Left lobe of liver (tissue), 2 donors: ENCODE results near the gene SYTL1. TPM values are rescaled to one million over a fixed set of nuclear protein-coding genes. Genes with fewer than 3 reads are reported as not detected.

Source experiments
- ATAC-seq: fragments of 200-7000 bp; cut with Tn5 transposase; one replicate; pipeline ENCODE4 v1.9.1; 2020; ENCODE audit warnings: mild to moderate bottlenecking, moderate library complexity
- DNase-seq: peaks from one replicate; pipeline ENCODE4 v3.0.0-alpha.2; 2020; ENCODE audit warnings: low spot score
- total RNA-seq: library from RNA; stranded (reverse); gene quantifications from one replicate; pipeline ENCODE4 v1.2.1, GENCODE V29; 2021
- donor health status: DM: no; HTN: no; CAD: no; lungs with moderate emphysema.
- donor health status: DM: no; HTN: yes; CAD: no.

The SYTL1 gene
- total RNA-seq, 1 donor from 2014 or later, result 0.81 TPM

DNA sequence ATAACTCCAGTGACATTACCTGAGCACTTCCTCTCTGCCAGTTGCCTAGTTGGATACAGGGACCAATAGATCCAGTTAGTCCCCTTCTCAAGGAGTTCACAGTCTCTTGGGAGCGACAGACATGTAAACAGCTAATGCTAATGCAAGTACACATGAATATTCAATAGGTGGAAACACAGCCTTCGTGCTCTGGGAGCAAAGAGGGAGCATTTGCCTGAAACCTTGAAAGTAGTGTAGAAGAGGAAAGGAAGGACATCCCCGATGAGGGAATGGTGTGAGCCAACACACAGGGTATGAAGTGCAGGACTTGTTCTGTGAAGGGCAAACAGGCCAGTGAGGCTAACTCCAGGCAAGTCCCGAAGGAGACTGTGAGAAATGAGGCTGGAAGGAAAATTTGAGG, 23.7 kb upstream of the SYTL1 start:
- no peak for ATAC-seq
- DNase-seq, result no peak

DNA sequence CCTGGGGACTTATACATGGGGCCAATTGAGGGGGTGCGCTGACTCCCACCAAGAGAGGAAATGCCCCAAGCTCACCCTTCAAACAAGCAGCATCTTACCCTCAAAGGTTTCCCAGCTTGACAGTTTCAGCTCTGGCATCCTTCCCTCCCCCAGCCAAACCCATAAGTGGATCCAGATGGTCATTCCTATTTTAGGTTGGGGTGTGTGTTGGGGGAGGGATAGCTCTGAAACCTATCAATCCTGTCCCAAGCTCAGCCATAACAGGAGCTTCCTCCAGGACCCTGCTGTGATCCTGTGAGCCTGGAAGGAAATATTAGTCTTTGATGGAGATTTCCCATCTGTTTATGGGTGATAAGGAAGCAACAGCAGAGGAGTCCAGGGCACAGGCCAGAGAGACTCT, 23.2 kb upstream of the SYTL1 start:
- no peak for ATAC-seq
- DNase-seq, result no peak

DNA sequence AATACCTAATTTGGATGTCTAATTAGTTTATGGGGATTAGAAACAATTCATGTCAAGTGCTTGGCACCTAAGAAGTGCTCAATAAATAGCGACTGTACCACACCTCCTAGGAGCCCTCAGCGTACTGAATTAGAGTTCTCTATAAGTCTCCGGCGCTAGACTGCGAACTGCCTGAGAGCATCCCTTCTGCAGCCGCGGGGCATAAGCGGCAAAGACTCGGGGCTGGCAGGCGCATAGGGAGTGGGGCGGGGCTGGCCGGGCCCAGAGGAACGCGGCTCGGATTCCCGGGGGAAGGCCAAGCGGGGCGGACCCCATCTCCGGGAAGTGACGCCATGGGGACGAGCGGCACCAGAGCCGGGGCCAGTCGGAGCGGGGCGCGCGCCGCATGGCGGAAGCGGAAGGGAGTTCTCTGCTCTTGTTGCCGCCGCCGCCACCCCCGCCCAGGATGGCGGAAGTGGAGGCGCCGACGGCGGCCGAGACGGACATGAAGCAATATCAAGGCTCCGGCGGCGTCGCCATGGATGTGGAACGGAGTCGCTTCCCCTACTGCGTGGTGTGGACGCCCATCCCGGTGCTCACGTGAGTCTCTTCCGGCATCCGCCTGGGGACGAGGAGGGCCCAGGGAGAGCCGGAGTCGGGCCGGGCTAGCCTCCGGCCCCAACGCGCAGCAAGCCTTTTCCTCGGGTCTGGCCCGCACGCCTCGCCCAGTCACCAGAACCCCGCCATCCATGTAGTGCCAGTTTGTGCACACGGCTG, 19.8 kb upstream of the SYTL1 start, which contains the start of gene TMEM222:
Gene TMEM222 (plus strand): TSS at position 351 of the 756 bp plus-strand sequence. CDS start 35 bp downstream, at position 386.
- DNase-seq, result peak; percentile 98
- ATAC-seq, result peak; percentile 99

DNA sequence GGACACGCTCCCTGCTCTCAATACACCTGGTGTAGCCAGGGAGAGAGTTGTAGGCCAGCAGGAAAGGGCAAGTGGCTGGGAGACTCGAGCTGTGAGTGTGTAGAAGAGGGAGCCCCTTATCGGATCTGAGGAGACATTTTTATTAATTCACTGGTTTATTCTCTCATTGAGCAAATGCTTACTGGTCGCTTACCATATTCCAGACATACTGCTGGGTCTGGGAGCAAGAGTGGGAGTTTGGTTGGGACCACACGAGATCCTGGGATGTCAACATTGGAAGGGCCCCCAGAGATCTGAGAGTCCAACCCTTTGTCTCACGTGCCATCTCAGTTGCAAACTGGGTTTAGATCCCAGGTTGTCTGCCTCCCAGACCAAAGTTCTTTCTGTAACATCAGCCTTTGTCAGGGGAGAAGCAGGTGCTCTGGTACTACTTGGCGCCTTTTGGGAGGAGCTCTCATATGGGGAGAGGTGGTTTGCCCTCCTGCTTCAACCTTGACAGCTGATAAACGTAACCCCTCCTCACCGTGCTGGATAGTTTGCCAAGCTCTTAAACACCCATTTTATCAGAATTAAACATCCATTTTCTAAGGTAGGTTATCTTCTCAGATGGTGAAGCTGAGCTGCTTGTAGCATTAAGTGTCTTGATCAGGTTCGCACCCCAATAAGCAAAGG, 19.1 kb upstream of the SYTL1 start:
- DNase-seq (no peak), ATAC-seq (no peak)

DNA sequence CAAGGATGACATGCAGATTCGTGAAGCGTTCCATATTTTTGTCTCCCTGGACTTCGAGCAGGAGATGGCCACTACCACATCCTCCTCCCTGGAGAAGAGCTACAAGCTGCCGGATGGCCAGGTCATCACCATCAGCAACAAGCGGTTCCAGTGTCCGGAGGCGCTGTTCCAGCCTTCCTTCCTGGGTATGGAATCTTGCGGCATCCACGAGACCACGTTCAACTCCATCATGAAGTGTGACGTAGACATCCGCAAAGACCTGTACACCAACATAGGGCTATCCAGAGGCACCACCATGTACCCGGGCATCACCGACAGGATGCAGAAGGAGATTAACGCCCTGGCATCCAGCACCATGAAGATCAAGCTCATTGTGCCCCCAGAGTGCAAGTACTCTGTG, 16.5 kb upstream of the SYTL1 start:
- DNase-seq (no peak), ATAC-seq (no peak)

DNA sequence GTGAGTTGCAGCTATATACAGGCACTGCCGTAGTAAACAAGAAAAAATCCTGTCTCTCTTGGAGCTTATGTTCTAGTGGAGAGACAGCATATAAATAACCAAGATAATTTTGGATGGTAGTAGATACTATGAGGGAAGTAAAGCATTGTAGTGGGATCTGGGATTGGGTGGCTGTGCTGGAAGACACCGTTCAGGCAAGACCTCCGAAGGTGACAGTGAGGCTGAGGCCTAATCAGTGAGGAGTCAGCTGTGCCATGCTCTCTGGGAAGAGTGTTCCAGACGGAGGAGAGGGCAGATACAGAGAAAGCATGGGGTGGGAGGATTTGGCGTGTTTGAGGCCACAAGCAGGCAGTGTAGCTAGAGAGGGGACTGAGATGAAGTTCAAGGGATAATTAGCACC, 13.9 kb upstream of the SYTL1 start:
- DNase-seq (no peak), ATAC-seq (no peak)

DNA sequence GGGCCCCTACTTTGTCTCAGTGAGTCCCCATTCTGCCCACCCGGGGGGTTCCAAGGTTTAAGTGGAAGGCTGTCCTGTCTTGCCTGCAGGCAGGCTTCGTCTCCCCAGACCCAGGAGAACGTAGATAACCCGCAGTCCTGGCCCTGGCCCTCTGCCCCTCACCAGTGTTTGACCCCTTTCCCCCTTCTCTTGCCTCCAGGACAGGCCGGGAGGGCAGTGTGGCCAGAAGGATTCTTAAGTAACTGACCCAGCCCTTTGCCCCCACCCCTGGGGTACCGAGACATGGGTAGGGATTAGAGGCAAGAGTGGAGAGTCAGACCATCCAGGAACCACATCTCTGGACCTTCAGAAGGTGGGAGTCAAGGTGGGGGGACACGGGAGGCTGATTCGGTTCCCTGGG, 11.0 kb upstream of the SYTL1 start:
- no peak for DNase-seq
- no peak for ATAC-seq

DNA sequence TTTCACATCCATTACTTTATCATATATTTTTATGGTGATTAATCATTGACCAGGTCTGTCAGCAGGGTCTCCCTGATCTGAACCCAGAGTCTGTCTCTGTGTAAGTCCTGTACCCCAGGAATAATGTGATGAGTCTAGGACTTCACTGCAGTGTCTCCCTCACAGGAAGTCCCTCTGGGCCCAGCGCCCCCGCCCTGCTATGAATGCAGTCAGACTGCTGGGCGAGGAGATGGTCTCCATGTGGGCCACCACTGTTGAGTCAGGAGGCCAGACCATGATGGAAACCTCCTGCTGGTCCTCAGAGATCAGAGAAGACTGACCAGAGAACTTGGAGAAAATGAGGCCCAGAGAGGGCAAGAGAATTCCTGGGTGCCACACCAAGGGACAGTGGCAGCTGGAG, 10.4 kb upstream of the SYTL1 start:
- DNase-seq (no peak), ATAC-seq (no peak)

DNA sequence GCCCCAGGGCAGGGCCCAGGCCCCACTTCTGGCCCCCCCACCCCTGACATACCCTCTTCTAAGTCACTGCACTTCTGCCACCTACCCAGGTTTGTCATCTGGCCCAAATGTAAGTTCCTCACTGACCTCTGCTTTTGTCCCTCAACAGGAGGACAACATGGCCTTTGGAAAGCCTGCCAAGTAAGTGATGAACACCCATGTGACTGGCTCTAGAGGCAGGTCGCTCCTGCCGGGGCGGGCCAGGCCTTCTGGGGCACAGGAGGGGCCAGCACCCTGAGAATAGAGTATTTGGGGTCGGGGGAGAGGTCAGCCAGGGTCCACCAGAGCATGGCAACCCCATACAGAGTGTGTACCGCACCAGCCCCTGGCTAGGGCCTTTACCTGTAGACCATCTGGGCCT, 9.9 kb upstream of the SYTL1 start:
- ATAC-seq (peak; percentile 29), DNase-seq (no peak)

DNA sequence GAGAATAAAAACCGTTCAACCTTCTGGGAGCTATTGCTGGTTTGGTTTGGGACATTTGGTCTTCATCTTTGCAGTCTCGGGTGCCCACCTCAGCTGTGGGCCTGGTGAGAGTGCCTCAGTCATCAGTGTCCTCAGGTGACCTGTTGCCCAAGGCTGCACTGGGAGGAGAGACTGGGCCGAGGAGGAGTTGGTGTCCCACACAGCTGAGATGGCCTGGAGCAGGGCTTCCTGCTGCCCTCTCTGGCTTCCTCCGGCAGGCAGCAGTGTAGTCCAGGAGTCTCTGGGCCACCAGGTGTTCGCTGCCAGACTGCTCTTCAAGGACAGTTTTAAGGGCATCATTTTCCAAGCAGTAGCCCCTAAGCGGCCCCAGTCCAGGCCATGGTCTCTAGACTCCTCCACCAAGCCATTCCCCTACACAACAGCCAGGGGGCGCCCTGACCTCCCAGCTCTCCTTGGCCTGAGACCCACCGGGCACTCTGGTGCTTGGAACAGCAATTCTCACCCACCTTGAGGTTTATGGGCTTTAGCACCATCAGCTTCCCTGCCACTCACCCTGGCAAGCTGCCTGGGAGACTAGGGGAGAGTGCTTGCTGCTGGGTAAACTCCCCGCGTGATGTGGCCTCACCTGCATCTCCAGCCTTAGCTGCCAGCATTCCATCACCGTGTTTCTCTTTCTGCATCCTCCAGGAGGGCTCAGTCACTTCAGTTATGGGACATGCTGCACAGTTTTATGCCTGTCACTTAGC, 9.1 kb upstream of the SYTL1 start:
- no peak for DNase-seq
- peak; percentile 74 for ATAC-seq

DNA sequence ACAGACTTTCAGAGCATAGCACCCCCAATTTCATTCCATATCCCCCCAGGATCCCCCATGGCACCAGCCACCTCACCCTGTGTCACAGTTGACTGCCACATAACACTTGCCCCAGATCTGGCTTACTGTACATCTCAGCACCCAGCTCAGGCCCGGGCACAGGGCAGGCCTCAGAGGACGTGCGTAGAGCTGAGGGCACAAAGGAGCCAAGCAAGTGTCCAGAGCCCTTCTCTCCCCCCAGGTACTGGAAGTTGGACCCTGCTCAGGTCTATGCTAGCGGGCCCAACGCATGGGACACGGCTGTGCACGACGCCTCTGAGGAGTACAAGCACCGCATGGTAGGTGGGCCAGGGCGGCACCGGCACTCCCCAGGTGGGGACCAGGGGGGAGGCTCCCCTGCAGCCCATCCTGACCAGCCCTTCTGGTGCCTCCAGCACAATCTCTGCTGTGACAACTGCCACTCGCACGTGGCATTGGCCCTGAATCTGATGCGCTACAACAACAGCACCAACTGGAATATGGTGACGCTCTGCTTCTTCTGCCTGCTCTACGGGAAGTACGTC, 8.0 kb upstream of the SYTL1 start:
- no peak for ATAC-seq

DNA sequence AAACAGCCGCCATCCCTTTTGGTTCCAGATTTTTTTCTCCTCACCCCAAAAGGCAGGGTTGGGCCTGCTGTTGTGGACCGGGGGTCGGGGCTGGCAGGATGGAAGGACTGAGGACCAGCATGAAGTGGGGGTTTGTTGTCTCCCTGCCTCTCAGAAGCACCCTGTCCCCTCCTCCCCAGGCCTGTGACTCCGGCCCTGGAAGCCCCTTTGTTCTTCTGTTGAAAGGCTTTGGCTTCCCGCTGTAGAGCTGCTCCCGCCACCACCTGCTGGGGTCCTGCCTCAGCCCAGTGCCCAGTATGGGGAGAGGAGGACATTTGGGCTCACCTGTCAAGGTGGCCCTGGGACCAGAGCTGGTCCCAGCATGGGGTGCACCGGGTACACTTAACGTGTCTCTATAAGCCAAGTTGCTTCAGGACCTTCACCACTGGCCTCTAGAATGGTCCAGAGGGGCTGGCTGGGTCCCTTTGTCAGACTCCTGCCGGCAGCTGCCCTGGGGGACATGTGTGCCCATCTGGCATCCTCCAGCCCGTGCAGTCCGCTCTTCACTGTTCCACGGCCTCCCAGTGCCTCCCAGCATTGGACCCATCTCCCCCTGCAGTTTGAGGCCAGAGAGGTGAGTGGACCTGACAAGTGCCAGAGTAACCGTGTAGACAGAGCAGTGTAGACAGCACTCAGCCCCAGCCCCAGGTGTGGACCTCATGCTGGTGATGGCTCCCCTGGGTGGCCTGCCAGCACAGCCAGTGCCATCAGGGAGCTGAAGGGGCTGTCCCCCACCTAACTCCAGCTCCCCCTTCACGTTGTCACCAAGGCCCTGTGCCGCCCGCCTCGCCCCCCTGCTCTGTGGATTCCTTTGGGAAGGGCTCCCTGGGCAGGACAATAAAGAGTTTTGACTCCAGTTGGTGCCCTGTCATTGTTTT, 6.1 kb upstream of the SYTL1 start:
- ATAC-seq (no peak), DNase-seq (no peak)

More for the DNA sequence above, 8.0 kb upstream of the SYTL1 start:
- DNase-seq, result no peak

DNA sequence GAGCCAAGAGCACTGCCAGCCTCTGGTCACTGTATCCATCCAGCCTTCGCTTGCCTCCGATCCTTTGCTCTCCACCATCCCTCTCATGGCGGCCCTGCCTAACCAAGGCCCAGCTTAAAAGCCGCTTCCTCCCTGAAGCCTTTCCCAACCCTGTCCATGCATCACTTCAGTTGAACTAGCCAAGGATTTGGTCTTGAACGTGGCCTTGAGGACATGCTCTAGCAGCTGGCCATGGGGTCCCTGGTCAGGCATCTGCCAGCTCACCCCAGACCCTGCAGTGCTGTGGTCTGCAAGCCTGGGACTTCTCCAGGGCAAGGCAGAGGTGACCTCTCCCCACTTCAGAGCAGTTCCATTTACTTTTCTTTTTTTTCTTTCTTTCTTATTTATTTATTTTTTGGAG, 5.1 kb upstream of the SYTL1 start:
- ATAC-seq (no peak), DNase-seq (no peak)

DNA sequence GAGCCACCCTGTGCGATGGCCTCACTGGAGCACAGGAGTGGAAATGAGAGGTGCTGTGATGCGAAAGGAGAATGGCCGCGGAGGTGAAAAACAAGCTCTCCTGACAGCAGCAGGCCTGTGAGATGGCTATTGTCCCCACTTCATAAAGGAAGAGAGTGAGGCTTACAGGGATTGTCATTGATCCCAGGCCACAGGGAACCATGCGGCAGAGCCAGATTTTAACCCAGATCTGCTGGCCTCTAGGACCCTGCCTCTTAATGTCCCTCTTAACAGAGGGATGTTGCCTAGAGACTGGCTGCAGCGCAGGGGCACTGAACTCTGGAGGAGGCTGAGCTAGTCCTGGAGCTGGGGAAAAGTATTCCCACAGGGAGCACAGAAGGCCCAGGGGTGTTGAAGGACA, 3.1 kb upstream of the SYTL1 start:
- DNase-seq (no peak), ATAC-seq (no peak)

DNA sequence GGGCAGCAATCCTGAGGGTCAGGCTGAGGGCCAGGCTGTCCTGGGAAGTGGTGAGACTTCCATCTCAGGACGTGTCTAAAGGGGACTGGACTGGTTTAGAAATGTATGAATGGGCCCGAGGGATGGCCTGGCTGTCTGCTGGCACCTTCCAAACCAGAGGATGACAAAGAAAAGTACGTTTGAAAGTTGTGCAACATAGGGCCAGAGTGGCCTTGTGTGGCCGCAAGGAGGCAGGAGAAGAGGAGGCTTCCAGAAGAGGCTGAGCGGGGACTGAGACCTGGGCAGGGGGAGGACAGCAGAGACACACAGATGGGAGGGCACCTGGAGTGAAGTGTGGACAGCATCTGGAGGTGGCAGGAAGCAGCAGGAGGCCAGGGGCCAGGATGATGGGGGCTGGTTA, 2.6 kb upstream of the SYTL1 start:
- no peak for ATAC-seq
- DNase-seq, result no peak

DNA sequence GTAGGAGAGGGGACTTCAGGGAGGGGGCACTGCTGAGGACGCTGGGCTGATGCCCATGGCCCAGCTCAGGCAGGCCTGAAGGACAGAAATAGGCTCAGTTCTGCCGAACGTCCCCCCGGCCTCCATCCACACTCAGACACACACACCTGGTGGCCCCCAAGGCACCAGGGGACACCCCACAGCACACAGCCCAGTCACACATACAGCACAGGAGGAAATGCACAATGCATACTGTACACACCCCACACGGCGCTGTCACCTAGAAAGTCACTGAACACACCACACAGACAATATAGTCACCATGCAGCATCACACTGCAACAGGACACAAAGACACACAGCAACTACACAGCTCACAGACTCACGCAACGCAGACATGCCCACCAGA, 562 bp downstream of the SYTL1 start:
- ATAC-seq (no peak), DNase-seq (no peak)

DNA sequence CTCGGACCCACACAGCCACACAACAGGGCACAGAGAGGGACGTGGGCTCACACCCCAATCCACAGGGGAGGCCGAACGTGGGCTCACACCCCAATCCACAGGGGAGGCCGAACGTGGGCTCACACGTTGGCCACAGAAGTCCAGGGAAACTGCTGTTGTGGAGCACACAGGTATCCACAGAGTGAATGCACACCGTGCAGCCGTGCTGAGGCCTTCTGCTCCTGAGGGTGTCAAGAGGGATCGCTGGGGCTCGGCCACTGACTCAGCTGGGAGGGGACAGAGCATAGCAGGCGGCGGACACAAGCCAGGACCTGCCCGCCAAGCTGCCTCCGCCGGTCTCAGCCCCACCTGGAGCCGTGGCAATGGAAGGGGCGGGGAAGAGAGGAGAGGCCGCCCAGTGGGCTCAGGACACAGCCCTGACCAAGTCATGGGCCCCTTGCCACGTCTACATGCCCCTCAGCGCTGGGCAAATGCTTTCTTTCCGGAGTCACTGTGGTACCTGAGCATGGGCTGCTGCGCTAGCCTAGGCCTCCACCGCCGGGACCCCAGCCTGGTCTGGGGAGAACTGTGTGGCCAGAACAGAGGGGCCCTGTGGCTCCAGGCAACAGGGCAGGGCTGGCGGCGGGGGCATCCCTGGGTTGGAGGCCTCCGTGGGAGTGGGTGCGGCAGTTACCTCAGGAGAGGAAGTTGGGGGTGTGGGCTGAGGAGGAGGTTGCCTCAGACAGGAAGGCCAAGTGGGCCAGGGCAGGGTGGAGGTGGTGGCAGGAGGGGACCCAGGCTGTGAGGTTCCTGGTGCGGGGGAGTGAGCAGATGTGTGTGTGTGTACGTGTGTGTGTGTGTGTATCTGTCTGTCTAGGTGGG, 1.2 kb downstream of the SYTL1 start:
- ATAC-seq (peak; percentile 36), DNase-seq (no peak)

DNA sequence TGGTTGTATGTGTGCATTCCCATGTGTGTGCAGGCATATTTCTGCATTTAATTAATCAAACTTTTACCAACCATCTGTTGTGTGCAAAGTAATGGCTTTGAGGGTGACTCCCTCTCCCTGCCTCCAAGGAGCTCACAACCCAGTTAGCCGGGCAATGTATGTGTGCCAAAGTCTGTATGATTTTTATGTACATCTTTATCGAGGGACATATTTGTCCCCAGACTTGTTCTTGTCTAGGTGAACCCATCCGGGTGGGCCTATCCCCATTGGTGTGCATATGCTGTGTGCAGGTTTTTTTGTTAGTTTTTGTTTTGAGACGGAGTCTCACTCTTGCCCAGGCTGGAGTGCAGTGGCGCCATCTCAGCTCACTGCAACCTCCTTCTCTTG, 1.8 kb downstream of the SYTL1 start:
- DNase-seq, result no peak
- ATAC-seq, result no peak

DNA sequence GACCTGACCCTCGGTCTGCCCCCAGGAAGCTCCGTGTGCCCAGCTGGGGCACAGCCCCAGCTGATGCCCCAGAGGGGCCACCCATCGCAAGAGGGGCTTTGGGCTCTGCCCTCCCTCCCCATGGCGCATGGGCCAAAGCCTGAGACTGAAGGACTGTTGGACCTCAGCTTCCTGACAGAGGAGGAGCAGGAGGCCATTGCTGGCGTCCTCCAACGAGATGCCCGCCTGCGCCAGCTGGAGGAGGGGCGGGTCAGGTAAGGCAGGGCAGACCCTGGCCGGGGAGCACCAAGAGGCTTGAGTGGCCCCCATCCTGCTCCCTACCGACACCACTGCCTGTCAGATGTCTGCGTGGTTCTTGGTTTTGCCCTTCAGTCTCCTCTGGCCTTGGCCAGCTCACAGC, 3.5 kb downstream of the SYTL1 start:
- ATAC-seq, result no peak

DNA sequence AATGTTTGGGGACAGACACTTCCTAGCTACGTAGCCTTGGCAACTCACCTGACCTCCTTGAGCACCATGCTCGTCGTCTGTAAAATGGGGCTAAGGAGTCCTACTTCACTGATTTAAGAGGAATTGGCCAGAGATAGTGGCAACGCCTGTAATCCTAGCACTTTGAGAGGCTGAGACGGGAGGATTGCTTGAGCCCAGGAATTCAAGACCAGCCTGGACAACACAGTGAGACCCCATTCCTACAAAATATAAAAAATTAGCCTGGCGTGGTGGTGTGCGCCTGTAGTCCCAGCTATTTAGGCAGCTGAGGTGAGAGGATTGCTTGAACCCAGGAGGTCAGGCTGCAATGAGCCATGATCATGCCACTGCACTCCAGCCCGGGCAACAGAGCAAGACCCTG, 4.5 kb downstream of the SYTL1 start:
- no peak for ATAC-seq

More for the DNA sequence above, 3.5 kb downstream of the SYTL1 start:
- DNase-seq, result no peak

More for the DNA sequence above, 4.5 kb downstream of the SYTL1 start:
- DNase-seq, result no peak
